GM19438 (cell line): ENCODE measurements around the gene UBE2O.
A peak's percentile ranks its signal among the peaks of the same experiment; 100 is the strongest.

Experiments
- ATAC-seq: cut with Tn5 transposase; IDR thresholded peaks from one replicate; pipeline ENCODE4 v1.9.1; 2021; ENCODE audit warnings: low read depth; ENCODE audit not compliant: unreplicated experiment

The UBE2O gene

DNA sequence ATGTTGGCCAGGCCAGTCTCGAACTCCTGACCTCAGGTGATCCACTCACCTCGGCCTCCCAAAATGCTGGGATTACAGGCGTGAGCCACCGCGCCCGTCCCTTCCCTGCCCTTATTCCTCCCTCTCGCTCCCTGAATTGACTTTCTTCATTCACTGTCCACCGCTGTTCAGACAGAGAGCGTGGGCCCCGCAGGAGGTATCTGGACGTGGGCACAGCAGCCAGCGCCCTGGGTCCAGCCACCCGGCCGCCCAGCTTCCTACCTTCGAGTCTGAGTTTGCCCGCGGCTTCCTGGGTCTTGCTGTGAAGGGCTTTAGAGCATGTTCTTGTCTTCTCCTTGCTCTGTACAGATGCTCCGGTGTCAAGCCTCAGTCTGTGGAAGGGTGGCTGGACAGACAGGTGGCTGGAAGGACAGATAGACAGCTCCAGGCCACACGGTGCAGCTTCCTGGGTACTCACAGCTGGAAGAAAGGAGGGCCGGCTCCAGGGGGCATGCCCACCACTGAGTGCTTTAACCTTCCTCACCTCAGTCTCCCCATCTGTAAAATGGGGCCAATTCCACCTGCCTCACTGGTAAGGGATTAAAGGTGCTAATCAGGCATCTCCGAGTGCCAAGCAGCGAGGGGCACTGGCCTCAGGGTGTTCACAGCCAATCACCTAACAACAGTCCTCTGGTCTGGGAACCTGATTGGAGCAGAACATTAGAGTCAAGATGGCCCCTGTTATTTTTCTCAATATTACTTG lies 34.7 kb upstream of the UBE2O start:
- ATAC-seq, result no peak

DNA sequence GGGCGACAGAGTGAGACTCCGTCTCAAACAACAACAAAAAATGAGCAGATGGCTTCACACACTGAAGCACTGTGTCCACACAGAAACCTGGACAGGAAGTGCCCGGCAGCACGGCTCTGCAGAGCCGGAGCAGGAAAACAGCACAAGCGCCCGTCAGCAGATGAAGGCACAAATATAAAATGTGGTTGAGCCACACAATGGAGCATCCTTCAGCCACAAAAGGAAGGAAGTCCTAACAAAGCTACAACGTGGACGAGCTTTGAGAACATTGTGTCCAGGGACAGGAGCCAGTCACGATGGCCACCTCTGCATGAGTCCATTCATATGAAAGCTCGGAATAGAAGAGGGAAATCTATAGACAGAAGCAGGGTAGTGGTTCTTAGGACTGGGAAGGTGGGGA lies 32.6 kb upstream of the UBE2O start:
- no peak for ATAC-seq

- no peak for ATAC-seq
These were observed 31.3 kb upstream of the UBE2O start for GRCh38 chr17:76484228-76484725.

DNA sequence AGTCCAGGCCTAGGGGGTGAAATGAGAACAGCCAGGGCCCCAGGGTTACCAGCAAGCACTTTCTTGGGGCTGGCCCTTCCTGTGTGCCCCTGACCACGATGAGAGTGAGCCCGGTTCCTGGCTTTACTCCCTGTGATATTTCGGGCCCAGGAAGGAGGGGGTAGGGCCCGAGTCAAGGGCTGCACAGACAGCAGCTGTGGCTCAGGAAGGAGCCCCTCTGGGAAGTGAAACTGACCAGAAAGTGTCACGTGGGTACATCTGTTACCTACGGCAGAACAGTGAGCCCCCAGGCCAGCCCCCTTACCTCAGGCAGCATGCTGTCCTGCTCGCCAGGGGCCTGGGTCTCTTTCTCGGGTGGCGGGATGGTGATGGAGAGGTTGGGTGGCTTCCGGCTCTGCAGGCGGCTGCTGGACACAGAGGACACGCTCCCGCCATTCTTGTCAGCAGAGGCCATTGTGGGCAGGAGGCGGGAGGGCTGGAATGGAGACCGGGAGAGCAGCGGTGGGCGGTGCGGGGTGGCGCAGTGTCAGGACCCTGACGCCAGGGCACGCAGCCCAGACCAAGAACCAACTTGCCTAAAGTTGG lies 28.2 kb upstream of the UBE2O start:
- ATAC-seq, result peak; percentile 67

DNA sequence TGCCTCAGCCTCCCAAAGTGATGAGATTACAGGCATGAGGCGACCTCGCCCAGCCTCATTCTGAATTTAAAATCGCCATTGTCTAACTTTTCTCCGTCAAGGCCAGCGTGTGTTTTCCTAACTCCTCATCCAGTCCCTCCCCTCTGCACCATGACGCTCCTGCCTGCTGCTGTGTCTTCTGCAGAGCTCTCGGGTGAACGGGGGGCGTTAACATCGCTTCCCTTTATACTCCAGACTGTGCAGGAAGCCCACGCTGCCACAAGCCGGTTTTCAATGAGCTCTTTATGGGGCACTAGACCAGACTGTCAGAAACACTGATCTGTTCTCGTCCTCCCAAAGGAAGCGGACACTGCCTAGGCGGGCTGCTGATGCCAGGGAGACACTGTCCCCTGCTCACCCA lies 27.7 kb upstream of the UBE2O start:
- ATAC-seq, result no peak

DNA sequence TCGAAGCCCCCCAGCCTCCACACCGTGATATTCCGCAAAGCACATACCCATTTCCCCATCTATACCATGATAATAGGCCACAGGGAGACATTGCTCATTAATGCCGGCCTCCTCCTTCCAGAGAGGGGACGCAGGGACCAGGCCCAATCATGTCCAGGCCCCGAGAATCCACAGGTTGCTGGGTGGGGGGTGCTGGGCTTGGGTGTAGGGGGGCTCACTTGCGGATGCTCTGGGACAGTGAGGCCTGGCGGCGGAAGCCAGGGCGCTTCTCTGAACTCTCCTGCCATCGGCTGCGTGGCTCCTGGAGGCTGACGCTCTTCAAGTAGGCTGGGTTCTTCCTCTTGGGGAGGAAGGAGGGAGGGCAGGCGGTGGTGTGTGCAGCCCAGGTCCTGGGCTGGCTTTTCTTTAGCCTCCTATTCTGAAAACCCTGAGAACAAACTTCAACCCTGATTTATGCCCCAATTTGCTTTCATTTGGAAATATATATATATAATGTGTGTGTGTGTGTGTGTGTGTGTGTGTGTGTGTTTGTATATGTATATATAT lies 26.6 kb upstream of the UBE2O start:
- no peak for ATAC-seq

- no peak for ATAC-seq
These were observed 26.0 kb upstream of the UBE2O start for GRCh38 chr17:76478730-76479514.

GRCh38 chr17:76478097-76478496 lies 25.1 kb upstream of the UBE2O start:
- ATAC-seq, result no peak

DNA sequence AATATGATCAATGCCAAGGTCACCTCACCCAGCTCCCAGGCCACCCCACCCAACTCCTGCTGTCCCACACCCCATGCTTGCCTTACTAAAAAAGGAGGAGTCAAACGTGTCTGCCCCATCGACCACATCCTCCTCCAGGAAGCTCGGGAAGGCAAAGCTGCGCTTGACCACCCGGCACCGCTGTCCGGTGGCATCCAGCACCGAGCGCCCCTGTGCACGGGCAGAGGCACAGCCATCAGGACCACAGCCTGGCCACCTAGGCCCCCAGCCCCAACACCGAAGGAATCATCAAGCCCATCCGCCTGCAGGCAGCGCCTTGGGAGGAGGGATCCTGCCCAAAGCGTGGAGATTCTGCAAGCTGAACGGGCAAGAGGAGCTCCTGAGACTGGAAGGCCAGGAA lies 24.6 kb upstream of the UBE2O start:
- no peak for ATAC-seq

- ATAC-seq, result no peak
These were observed 23.8 kb upstream of the UBE2O start for GRCh38 chr17:76476736-76477135.

- ATAC-seq, result no peak
These were observed 22.4 kb upstream of the UBE2O start for GRCh38 chr17:76475302-76475701.

DNA sequence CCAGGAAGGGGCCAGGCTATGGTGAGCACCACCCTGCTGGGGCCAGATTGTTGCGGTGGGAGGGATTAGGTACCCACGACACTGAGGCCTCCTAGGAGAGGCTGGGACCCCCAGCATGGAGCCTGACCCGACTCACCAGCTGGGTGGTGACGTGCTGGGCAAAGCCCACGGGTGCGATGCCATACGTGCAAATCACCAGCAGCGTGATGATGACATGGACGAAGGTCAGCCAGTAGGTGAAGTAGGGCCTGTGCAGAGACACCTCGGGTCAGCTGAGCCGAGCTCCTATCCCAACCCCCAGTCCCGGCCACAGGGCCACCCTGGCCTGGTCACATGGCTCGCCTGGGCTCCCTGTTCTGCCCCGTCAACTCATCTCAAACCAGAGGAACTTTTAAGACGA lies 21.9 kb upstream of the UBE2O start:
- no peak for ATAC-seq

DNA sequence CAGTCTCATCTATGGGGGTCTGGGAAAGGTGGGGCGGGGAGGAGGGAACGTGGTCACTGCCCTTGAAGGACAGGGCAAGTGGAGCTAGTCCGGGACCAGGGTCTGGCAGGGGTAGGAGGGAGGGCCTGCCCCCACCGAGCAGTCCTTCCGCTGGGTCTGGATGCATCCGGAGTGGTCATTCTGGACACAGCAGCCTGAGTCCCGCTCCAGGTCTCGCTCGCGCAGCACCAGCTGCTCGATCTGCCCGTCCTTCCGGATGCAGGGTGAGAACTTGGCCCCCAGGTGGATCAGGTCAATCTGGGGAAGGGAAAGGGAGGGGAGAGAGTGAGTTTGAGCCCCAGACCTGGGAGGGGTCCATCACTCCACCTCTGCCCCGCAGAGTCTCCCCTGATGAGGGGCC lies 21.3 kb upstream of the UBE2O start:
- ATAC-seq, result no peak

- no peak for ATAC-seq
These were observed 20.6 kb upstream of the UBE2O start for GRCh38 chr17:76473541-76473985.

- no peak for ATAC-seq
These were observed 19.8 kb upstream of the UBE2O start for GRCh38 chr17:76472726-76473125.

DNA sequence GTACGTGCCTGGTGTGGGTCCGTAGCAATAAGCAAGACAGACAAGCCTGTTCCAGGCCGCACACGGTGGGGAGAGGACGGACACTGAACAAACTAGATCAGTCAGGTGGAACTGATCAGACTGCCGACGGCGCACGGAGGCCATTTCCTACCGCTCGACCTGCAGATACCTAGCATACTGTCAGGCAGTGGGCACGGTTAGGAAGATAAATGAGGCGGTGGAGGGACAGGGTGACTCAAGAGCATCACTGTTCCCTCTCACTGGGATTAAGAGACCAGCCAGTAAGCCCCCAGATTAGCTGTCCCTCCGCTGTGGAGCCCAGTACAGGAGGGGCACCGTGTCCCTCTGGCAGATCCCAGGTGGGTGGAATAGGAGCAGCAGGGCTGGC lies 19.3 kb upstream of the UBE2O start:
- ATAC-seq, result no peak

DNA sequence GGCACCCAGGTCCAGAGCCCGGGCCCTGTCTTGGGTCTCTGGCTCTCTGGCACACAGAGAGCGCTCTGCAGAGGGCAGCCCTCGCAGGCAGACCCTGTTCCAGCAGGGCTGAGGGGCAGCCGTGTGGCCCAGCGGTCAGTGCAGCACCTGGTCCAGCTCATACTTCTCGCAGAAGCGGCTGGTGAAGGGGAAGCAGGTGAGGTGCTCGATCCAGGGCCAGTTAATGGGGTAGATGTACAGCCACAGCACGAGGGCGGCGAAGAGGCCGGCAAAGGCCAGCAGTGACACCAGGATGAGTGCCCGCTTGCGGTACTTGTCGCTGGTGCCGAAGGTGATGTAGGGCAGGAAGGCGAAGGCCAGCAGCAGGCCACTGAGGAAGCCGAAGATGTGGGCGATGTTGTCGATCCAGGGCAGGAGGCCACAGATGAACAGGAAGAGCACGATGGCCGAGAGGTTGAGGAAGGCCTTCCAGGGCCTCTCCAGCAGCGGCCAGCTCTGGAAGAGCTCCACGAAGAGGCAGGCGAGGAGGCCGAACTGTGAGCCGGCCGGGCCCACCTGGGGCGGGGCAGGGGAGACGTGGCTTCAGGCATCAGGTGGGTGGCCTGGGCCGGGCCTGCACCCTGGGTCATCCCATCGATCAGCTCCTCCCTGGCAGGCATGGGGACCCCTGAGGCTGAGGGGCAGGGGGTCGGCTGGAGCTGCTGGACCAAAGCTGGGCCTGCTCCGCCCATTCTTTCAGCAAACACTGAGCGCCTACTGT lies 18.7 kb upstream of the UBE2O start:
- no peak for ATAC-seq

- ATAC-seq, result no peak
These were observed 17.2 kb upstream of the UBE2O start for GRCh38 chr17:76469991-76470739.

- no peak for ATAC-seq
These were observed 16.4 kb upstream of the UBE2O start for GRCh38 chr17:76469076-76469990.
